GM18909 (cell line): ENCODE measurements around the gene SUSD4.
"Not testable (repeated sequence)": the region's sequence is repeated elsewhere in the genome, so short reads cannot be mapped to it uniquely, and the experiment has no call there.

Experiments used
- ATAC-seq: cut with Tn5 transposase; IDR thresholded peaks from one replicate; pipeline ENCODE4 v1.9.1; 2021; ENCODE audit warnings: mild to moderate bottlenecking; ENCODE audit not compliant: unreplicated experiment, poor library complexity

The SUSD4 gene

DNA sequence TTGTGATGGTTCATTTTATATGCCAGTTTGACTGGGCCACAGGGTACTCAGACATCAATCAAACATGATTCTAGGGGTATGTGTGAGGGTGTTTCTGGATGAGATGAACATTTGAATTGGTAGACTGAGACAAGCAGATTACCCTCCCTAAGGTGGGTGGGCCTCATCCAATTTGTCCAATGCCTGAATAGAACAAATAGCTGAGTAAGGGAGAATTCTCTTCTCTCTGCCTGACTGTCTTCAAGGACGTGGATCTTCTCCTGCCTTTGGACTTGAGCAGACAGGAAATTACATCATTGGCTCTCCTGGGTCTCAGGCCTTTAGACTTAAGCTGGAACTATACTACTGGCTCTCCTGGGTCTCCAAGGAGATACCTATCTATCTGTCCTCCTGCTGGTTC lies 64.4 kb downstream of the SUSD4 start:
- no peak for ATAC-seq

DNA sequence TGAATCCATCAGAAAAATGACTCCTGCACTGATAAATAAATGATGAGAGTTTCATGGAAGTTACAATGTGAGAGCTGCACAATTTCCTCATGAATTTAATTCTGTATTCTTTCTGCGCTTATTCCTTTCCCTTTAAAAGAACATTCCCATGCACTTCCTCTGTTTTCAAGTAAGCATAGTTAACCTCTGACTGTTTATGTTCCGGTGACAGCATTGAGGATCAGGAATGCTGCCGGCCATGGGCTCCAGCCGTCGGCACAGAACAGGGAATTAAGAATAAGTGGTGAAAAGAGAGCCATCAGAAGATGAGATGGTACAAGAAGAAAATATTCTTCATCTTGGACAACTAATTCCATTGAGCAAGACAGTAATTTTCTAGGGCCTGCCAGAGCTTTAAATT lies 65.3 kb downstream of the SUSD4 start:
- ATAC-seq, result no peak

DNA sequence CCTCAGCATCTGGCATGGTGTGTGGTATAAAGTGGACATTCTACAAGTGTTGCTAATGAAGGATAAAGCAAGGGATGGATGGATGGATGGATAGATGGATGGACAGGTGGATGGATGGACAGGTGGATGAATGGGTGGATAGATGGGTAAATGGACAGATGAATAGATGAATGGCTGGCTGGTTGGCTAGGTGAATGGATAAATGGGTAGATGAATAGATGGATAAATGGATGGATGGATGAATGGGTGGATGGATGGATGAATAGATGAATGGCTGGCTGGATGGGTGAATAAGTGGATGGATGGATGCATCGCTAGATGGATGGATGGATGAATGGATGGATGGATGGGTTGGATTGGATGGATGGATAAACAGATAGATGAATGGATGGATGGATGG lies 66.2 kb downstream of the SUSD4 start:
- no peak for ATAC-seq

DNA sequence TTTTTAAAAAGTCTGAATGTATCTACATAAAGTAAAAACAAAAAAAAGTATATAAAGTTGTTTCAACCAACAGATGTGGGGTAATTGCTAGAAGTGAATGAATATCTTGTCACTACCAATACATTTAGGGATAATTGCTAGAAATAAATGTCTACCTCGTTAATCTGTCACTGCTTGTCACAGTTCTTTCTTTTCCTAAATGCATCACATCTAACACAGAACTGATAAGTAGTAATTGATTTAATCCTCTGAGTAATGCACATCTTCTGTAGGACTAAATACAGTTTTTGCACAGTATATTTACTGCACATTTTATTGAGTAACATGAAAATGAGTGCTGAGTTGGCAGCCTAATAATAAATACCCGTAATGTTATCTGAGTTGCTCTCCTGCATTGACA lies 72.2 kb downstream of the SUSD4 start:
- no peak for ATAC-seq

DNA sequence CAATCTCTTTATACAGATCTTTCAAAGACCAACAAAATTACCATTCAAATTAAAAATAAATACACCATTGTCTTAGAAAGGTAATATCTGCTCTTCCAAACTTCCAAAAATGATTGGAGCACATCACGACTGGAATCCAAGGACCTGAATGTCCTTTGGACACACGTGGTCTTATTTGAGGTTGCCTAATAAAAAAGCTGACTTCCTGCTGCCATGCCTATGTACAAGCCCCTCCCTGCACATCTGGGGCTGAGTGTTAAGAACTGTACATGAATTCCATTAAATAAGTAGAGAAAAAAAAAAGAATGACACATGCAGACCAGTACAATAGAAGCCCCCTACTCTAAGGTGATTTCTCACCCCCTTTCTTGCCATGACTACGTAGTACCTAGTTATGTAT lies 73.6 kb downstream of the SUSD4 start:
- ATAC-seq, result no peak

DNA sequence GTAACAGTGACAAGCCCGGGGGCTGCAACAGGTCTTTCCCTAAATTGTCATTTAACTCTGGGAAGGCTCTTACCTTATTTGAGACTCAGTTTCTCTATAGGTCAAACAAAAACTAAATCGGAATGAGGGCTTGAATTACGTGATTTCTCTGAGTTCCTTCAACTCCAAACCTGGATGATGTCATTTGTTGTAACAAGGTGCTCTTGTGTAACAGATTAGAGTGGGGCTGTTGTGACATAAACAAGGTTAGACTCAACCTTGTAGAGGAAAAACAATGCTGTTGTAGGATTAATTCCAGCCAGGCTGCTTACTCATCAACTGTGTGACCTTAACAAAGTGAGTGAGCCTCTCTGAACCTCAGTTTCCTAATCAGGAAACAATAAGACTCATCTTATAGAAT lies 74.4 kb downstream of the SUSD4 start:
- ATAC-seq, result no peak

DNA sequence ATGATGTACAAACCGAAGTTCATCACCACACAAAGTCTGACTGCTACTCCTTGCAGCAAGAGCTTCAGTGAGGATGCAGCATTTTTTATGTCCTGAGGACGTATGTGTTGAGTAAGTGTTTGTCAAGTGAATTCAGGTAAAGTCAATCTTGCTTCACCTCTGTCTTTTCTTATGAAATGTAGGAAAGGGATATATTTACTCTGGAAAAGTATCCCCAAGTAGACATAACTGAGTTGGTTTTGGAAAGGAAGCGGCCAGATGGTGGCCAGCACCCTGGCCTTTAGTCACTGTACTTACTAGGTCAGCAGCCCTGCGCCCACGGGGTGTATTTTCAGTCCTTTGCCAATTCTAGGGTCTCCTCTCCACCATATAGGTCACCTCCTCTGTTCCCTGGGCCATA lies 75.2 kb downstream of the SUSD4 start:
- ATAC-seq, result no peak

DNA sequence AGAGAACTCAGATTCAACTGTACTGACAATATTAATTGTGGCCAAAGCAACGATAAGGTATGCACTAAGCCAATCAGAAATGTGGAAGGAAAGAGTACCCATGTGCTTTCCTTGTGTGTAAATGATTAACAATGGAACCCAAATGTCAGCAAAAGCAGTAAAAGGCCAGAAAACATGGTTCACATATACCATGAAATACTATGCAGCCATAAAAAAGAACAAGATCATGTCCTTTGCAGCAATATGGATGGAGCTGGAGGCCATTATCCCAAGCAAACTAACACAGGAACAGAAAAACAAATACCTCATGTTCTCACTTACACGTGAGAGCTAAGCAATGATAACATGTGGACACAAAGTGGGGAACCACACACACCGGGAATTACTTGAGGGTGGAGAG lies 78.5 kb downstream of the SUSD4 start:
- no peak for ATAC-seq

DNA sequence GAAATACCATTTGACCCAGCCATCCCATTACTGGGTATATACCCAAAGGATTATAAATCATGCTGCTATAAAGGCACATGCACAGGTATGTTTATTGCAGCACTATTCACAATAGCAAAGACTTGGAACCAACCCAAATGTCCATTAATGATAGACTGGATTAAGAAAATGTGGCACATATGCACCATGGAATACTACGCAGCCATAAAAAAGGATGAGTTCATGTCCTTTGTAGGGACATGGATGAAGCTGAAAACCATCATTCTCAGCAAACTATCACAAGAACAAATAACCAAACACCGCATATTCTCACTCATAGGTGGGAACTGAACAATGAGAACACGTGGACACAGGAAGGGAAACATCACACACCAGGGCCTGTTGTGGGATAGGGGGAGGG lies 80.3 kb downstream of the SUSD4 start:
- not testable (repeated sequence) for ATAC-seq

DNA sequence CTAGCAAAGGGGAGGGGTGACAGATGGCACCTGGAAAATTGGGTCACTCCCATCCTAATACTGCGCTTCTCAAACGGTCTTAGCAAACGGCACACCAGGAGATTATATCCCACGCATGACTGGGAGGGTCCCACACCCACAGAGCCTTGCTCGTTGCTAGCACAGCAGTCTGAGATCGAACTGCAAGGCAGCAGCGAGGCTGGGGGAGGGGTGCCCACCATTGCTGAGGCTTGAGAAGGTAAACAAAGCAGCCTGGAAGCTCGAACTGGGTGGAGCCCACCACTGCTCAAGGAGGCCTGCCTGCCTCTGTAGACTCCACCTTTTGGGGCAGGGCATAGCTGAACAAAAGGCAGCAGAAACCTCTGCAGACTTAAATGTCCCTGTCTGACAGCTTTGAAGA lies 85.7 kb downstream of the SUSD4 start:
- ATAC-seq, result not testable (repeated sequence)

DNA sequence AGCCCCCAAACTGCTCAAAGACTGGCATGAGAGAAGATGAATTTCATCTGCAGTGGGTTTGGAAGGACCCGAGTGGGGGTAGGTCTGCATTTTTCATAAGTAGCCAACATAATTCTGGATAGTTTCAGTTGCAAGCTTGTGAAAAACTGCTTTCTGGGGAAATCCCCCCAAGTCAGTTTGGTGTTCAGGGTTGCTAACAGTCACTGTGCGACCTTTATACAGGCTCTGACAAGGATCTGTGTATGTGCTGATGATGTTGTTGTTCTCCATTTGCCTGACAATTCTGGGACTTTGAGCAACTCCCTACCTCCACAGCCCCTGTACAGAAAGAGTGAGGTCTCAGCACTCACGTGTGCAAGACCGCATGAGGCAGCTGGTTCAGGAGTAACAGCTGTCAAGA lies 87.9 kb downstream of the SUSD4 start:
- ATAC-seq, result no peak

DNA sequence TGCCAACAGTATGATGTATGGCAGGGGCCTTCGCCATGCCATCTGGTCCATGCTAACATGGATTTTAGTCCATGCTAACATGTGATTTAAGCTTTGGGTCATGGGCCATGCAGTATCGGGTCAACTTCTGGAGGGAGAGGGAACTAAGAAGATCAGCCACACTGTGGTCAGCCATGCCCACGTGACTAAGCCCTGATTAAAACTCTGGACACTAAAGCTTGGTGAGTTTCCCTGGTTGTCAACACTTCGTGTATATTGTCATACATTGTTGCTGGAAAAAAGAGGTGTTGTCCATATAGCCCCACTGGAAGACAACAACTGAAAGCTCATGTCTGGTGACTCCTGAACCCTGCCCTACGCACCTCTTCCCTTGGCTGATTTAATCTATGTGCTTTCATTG lies 90.5 kb downstream of the SUSD4 start:
- no peak for ATAC-seq

DNA sequence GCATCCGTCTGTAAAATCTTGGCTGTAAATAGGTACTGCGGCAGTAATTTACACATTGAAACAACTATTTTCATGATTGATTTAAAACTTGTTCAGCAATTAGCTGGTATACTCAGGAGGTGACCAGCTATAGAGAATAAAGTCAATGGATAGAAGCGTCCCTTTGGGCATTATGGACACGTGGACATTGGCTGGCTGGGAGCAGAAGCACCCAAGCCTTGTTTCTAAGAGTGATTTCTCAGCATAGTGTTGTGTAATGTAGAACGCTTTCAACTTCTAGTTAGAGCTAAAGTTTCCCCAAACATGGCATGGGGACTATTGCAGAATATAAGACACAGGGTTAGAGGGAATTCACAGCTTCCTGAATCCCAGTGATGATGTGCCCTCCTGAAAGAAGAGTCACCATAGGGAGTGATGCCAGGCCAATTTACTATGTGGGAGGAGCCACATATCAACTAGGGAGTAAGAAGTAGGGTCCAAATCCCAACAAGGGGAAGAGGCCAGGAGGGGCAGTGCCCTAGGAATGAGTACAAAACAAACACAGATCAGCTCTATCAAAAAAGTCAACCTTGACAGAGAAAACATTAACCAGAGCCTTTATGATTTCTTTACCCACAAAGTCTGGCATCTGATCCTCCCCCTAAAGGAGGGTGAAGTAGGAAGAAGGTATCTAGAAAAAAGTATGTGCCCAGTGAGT lies 92.7 kb downstream of the SUSD4 start:
- no peak for ATAC-seq

DNA sequence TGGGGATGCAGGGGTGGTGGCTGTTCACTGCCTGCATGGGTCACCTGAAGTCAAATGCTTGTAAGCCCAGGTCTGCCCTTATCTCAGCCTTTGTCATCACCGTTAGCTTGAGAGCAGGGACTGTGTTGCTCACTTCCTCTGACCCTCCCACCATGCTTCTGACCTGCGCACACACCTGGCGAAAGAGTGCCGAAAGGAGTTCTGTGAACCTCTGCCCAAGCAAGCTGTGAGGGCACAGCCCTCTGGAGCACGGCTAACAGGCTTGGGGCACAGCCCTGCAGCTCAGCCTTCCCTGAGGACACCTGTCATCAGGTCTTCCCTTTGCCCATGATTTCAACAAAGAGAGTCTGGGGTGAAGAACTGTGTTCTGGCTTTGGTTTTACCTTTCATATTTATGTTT lies 93.8 kb downstream of the SUSD4 start:
- ATAC-seq, result no peak

DNA sequence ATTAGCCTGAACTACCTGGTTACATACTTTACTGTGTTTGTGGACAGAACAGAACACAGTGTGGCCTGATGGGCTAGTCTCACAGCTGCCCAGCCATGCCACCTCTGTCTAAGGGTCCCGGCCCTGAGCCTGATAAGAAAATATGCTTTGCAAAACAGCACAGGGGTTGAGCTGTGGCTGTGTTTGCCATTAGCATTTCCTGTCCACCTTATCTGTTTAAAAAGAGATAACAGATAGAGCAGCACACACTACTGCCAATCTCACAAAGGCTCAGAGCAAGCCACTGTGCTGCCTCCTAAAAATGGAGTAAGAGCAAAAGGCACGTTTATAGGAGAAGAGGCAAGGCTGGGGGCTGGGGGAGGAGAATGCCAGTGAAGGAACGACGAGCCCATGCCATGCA lies 95.0 kb downstream of the SUSD4 start:
- no peak for ATAC-seq

DNA sequence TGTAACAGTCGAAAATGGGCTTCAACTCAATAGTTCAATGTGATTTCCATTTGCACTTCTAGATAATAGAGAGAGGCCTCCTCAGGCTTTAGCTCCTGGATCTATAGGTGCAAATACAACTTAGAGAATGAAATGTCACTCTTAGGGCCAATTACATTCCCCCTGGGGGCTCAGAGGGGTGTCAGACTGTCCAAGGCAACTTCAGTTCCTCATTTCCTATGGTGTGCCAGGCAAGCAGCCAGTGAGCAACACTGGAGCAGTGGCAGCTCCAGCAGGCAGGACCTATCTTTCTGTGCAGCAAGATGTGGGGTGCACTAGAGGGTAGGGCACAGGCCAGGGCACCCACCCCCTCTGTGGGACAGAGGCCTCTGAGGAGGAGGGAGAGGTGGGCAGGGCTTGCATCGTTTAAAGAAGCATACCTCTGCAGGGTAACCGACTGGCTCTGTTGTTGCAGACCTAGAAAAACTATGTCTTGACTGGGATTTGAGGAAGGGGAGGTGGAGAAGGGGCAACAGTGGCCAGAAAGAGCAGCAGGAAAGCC lies 97.3 kb downstream of the SUSD4 start:
- ATAC-seq, result no peak

DNA sequence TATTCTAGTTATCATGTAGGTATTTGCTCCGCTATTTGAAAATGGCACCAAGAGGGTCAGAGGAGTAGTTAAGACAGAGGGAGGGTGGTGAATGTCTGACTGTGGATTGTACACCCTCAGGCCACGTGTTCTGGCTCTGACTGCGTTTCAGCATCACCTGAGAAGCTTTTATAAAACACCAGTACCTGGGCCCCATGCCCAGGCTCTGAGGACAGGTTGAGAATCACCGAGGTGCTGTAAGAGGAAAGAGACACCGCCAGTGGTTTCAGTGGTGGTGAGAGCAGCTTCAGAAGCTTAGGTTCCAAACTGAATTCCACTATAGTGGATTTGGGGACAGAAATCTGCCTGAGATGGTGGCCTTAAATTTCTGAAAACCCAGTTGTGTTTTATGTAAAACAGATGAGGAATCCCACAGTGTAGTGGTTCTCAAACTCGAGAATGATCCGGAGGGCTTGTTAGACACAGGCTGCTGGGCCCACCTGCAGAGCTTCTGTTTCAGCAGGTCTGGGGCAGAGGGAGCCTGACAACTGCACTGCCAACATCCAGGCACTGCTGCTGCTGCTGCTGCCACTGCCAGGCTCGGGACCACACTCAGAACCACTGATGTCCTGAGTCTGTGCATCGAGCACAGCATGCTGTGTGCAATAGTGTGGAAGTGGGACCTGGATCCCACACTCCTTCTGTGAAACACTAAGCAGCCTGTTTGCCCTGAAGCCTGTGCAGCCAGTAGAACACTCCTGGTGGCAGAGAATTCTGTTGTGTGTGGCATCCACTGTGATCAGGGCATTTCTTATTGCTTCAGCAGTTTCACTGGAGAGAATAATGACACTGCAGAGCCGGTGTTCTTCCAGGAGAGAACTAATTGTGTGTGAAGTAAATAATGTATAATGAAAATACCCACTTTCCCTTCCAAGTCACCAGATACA lies 98.7 kb downstream of the SUSD4 start:
- ATAC-seq, result no peak

DNA sequence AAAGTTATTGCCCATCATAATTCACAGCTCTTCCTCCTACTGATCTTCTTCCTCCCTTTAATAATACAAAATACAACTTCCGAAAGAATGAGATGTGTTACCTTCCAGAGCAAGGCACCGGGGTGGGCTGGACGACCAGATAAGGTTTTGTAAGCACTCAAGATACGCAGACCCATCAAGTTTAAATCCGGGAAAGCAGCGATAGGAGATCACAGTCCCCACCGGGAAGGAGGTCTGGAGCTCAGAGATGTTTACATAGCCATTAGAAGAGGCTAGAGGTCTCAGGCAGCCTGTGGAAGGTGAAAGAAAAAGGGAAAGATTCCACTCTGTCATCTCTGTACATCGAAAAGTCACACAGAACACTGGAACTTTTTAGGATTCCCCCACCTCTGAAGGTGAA lies 99.4 kb downstream of the SUSD4 start:
- no peak for ATAC-seq

DNA sequence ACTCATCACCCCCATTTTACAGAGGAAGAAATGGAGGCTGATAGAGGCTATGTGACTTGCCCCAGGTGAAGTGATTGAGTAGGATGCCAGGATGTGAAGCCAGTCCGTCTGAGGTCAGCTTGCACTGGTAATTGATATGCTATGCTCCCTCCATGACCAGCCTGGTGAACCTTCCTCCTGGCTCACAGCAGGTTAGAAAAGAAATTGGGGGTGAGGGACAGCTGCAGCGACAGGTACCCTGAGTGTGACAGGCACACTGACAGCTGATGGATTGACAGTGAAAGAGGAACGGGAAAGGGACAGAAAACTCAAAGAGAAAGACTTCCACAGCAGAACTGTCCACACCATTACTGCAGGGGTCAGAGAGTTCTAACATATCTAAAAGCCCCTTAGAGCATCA lies 102.1 kb downstream of the SUSD4 start:
- ATAC-seq, result no peak

DNA sequence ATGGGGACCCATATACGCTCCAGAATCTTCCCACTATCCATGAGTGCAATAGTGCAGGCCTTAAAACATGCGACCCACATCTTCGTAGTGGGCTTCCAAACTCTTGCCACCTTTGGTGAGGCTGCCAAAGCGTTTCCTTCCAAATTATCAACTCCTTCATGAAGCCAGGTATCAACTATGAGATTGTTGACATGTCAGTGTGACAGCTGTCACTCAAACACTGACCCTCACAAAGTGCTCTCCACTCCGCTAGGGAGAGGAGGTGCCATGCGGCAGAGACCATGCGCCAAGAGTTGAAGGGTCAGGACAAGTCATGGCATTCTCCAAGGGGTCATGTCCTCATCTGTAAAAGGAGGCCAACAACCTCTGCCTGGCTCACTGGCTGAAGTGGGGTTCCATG lies 103.3 kb downstream of the SUSD4 start:
- ATAC-seq, result no peak

DNA sequence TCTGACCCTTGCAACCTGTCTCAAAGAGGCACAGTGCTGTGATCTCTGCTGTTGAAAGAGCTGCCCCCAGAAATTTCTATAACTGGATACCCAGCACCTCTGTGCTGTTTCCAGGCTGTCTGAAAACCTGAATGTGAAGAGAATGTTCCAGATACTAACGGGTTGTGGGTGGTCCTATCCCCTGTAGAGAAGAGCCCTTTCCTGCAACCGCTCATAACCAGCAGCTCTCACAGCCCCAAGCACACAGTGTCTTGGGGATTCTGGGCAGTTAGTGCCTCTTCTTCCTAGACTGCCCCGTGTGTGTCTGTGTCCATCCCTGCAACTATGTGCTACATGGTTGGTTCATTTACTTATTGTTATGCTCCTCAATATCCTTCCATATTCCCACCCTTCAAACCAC lies 104.5 kb downstream of the SUSD4 start:
- no peak for ATAC-seq
